KMS-11 (cell line): ENCODE data around the gene NFATC2.

ENCODE experiments used
- H2AFZ ChIP-seq: fragments of 200-600 bp; sonication (generic); 2 replicates; pipeline ENCODE4 v1.6.1; 2016; ENCODE audit warnings: antibody characterized with exemption, mixed run types, low read depth
- H3K27ac ChIP-seq: fragments of 200-600 bp; sonication (generic); 2 replicates; pipeline ENCODE4 v1.6.1; 2016; ENCODE audit warnings: mild to moderate bottlenecking, mixed run types
- H3K27me3 ChIP-seq: fragments of 200-600 bp; sonication (generic); 2 replicates; pipeline ENCODE4 v1.6.1; 2017; ENCODE audit warnings: mild to moderate bottlenecking, low read depth, mixed run types, moderate library complexity; ENCODE audit not compliant: insufficient read depth
- H3K36me3 ChIP-seq: fragments of 200-600 bp; sonication (generic); 2 replicates; pipeline ENCODE4 v1.6.1; 2017; ENCODE audit warnings: mild to moderate bottlenecking, mixed run types; ENCODE audit not compliant: insufficient read depth
- H3K4me1 ChIP-seq: fragments of 200-600 bp; sonication (generic); 2 replicates; pipeline ENCODE4 v1.6.1; 2016; ENCODE audit warnings: mild to moderate bottlenecking, low read depth, mixed run types; ENCODE audit not compliant: poor library complexity, severe bottlenecking
- H3K4me2 ChIP-seq: fragments of 200-600 bp; sonication (generic); 2 replicates; pipeline ENCODE4 v1.7.0; 2016; ENCODE audit warnings: mild to moderate bottlenecking, mixed run types
- H3K4me3 ChIP-seq: fragments of 200-600 bp; sonication (generic); IDR thresholded peaks from 2 replicates; pipeline ENCODE4 v1.6.1; 2017; ENCODE audit warnings: low read depth, low read length, mixed read lengths; ENCODE audit not compliant: insufficient read depth
- H3K79me2 ChIP-seq: fragments of 200-600 bp; sonication (generic); 2 replicates; pipeline ENCODE4 v1.6.1; 2016; ENCODE audit warnings: low read depth, mixed run types; ENCODE audit not compliant: insufficient read depth
- H3K9ac ChIP-seq: fragments of 200-600 bp; sonication (generic); 2 replicates; pipeline ENCODE4 v1.6.1; 2016; ENCODE audit warnings: mild to moderate bottlenecking, mixed run types
- H4K20me1 ChIP-seq: fragments of 200-600 bp; sonication (generic); 2 replicates; pipeline ENCODE4 v1.6.1; 2016; ENCODE audit warnings: mild to moderate bottlenecking, mixed run types; ENCODE audit not compliant: insufficient read depth
- CTCF ChIP-seq: fragments of 200-600 bp; sonication (generic); conservative IDR thresholded peaks from 2 replicates; pipeline ENCODE4 v1.6.1; 2017; ENCODE audit warnings: low read depth, mild to moderate bottlenecking, antibody characterized with exemption, low read length, moderate library complexity, mixed read lengths

NFATC2 gene

GRCh38 chr20:51339721-51340450 lies 202.6 kb downstream of the NFATC2 start:
- Histone ChIP-seq H3K79me2 (no peaks in the 10 kb centered on the region), H3K9ac (no peak overlapping the region), H3K27me3 (no peaks in the 10 kb centered on the region), H3K4me3 (no peak overlapping the region), H2AFZ (no peak overlapping the region), H3K4me2 (no peak overlapping the region), H3K27ac (no peak overlapping the region), H3K36me3 (no peaks in the 10 kb centered on the region), H3K4me1 (peaks cover 25% of the 10 kb centered on the region), H4K20me1 (no peaks in the 10 kb centered on the region)
- no peak for TF ChIP-seq CTCF

GRCh38 chr20:51338692-51339440 lies 203.7 kb downstream of the NFATC2 start:
- no peak for TF ChIP-seq CTCF
- Histone ChIP-seq H3K27ac (no peak overlapping the region), H4K20me1 (no peaks in the 10 kb centered on the region), H3K27me3 (no peaks in the 10 kb centered on the region), H3K4me2 (no peak overlapping the region), H3K9ac (no peak overlapping the region), H3K4me1 (peaks cover 31% of the 10 kb centered on the region), H3K4me3 (no peak overlapping the region), H2AFZ (no peak overlapping the region), H3K36me3 (no peaks in the 10 kb centered on the region), H3K79me2 (no peaks in the 10 kb centered on the region)

GRCh38 chr20:51337126-51337805 lies 205.3 kb downstream of the NFATC2 start:
- Histone ChIP-seq H3K9ac (no peak overlapping the region), H3K36me3 (no peaks in the 10 kb centered on the region), H3K4me1 (peaks cover 25% of the 10 kb centered on the region), H2AFZ (no peak overlapping the region), H4K20me1 (no peaks in the 10 kb centered on the region), H3K4me2 (no peak overlapping the region), H3K79me2 (no peaks in the 10 kb centered on the region), H3K27ac (no peak overlapping the region), H3K27me3 (no peaks in the 10 kb centered on the region), H3K4me3 (no peak overlapping the region)
- no peak for TF ChIP-seq CTCF
